Germinal center (tissue), 1 donor: ENCODE data around the gene TCHH.
"Not testable (repeated sequence)": the region's sequence is repeated elsewhere in the genome, so short reads cannot be mapped to it uniquely, and the experiment has no call there.

Experiments
- DNase-seq: peaks from one replicate; pipeline ENCODE4 v3.0.0; 2012; ENCODE audit warnings: mixed read lengths, low spot score

TCHH gene

GRCh38 chr1:152115344-152115743, at the start of gene TCHH:
Gene TCHH (minus strand): TSS chr1:152115444. CDS start chr1:152114080, 1,364 bp downstream.
- no peak for DNase-seq

GRCh38 chr1:152164517-152165136, 49.4 kb upstream of the TCHH start:
- no peak for DNase-seq

GRCh38 chr1:152162792-152163463, 47.7 kb upstream of the TCHH start:
- no peak for DNase-seq

- DNase-seq, result no peak
These were observed 45.3 kb upstream of the TCHH start for GRCh38 chr1:152160576-152160975.

GRCh38 chr1:152159144-152159543, 43.9 kb upstream of the TCHH start, which contains the start of gene RPTN:
Gene RPTN (minus strand): TSS chr1:152159228. CDS start chr1:152157889, 1,339 bp downstream.
- DNase-seq, result no peak

- no peak for DNase-seq
These were observed 38.8 kb upstream of the TCHH start for GRCh38 chr1:152153996-152154395.

- DNase-seq, result no peak
These were observed 36.4 kb upstream of the TCHH start for GRCh38 chr1:152151646-152152045.

GRCh38 chr1:152148981-152149380, 33.7 kb upstream of the TCHH start:
- no peak for DNase-seq

GRCh38 chr1:152148051-152148450, 32.8 kb upstream of the TCHH start:
- DNase-seq, result no peak

- no peak for DNase-seq
These were observed 30.5 kb upstream of the TCHH start for GRCh38 chr1:152145769-152146168.

GRCh38 chr1:152144674-152145183, 29.5 kb upstream of the TCHH start:
- DNase-seq, result not testable (repeated sequence)

GRCh38 chr1:152143150-152143887, 28.1 kb upstream of the TCHH start:
- DNase-seq, result no peak

GRCh38 chr1:152141971-152142584, 26.8 kb upstream of the TCHH start:
- no peak for DNase-seq

- no peak for DNase-seq
These were observed 22.0 kb upstream of the TCHH start for GRCh38 chr1:152137215-152137614.

- no peak for DNase-seq
These were observed 14.9 kb upstream of the TCHH start for GRCh38 chr1:152130186-152130585.

GRCh38 chr1:152127673-152128072, 12.4 kb upstream of the TCHH start:
- DNase-seq, result no peak

- no peak for DNase-seq
These were observed 10.7 kb upstream of the TCHH start for GRCh38 chr1:152125834-152126443.

- no peak for DNase-seq
These were observed 3.7 kb upstream of the TCHH start for GRCh38 chr1:152118915-152119314.

- no peak for DNase-seq
These were observed 2.3 kb downstream of the TCHH start for GRCh38 chr1:152112885-152113432.

GRCh38 chr1:152112101-152112884, 3.0 kb downstream of the TCHH start:
- no peak for DNase-seq

- no peak for DNase-seq
These were observed 3.7 kb downstream of the TCHH start for GRCh38 chr1:152111515-152111968.
